HCT116 (cell line): ENCODE measurements around the gene HARS2. TPM values are rescaled to one million over a fixed set of nuclear protein-coding genes. Genes with fewer than 3 reads are reported as not detected.
"Not testable (repeated sequence)": the region's sequence is repeated elsewhere in the genome, so short reads cannot be mapped to it uniquely, and the experiment has no call there.

Experiments used
- ATAC-seq: fragments of 200-7000 bp; cut with Tn5 transposase; 2 replicates; pipeline ENCODE4 v1.9.1; 2020; ENCODE audit warnings: mild to moderate bottlenecking, moderate library complexity
- BruUV-seq: library from RNA; stranded (reverse); fragments of 400-500 nt; replicated peaks from 2 replicates; lab custom pipeline; 2021; lab: Mats Ljungman, UMichigan
- CTCF ChIA-PET: fragments of 300-600 bp; sonication (Branson Sonifier 250); formaldehyde crosslinking; loops from one replicate; lab custom pipeline; 2021; ENCODE audit warnings: antibody characterized with exemption; lab: Charles Lee
- POLR2A ChIA-PET: fragments of 300-600, 350-600 bp; sonication (Branson Sonifier 250); formaldehyde crosslinking; loops from one replicate; lab custom pipeline; 2021; ENCODE audit warnings: antibody characterized with exemption; lab: Charles Lee
- RAD21 ChIA-PET, 2 experiments: fragments of 300-600 bp; sonication (Branson Sonifier 250); formaldehyde crosslinking; loops; one replicate each; lab custom pipeline; 2023; ENCODE audit warnings: low total read pairs in 2 of 2; ENCODE audit not compliant: uncharacterized antibody in 2 of 2, unreplicated experiment in 2 of 2, low non-redundant PET in 1 of 2; lab: Charles Lee
- DNase-seq: peaks from one replicate; pipeline ENCODE4 v3.0.0-alpha.2; 2010; ENCODE audit warnings: low read depth, low spot score
- H2AFZ ChIP-seq: fragments of 200-600 bp; shearing (Covaris generic), sonication (generic); 2 replicates; pipeline ENCODE4 v1.6.1; 2017; ENCODE audit warnings: low read depth, mixed run types, mixed read lengths, antibody characterized with exemption, low read length; ENCODE audit not compliant: poor library complexity, severe bottlenecking
- H3K27ac ChIP-seq: 2 replicates; pipeline ENCODE4 v1.5.1; 2012; ENCODE audit warnings: low read depth, low read length
- H3K27me3 ChIP-seq: fragments of 200-600 bp; sonication (generic); 2 replicates; pipeline ENCODE4 v1.6.1; 2016; ENCODE audit warnings: mixed run types, low read length, mixed read lengths; ENCODE audit not compliant: insufficient read depth
- H3K36me3 ChIP-seq, 2 experiments: fragments of 200-500 bp in 1 of 2; fragments of 200-600 bp in 1 of 2; sonication (Bioruptor generic) in 1 of 2; sonication (generic) in 1 of 2; 2 replicates each; pipeline versions ENCODE4 v1.5.1 to v1.6.1; 2014 to 2016; ENCODE audit warnings: low read length in 2 of 2, inconsistent platforms in 1 of 2, mixed read lengths in 1 of 2, mixed run types in 1 of 2; ENCODE audit not compliant: insufficient read depth in 2 of 2, control insufficient read depth in 1 of 2
- H3K4me1 ChIP-seq, 2 experiments: fragments of 200-600 bp in 1 of 2; sonication (generic) in 1 of 2; 2 replicates each; pipeline versions ENCODE4 v1.5.1 to v1.6.1; 2012 to 2017; ENCODE audit warnings: low read length in 2 of 2, inconsistent platforms in 1 of 2, mild to moderate bottlenecking in 1 of 2, mixed read lengths in 1 of 2, mixed run types in 1 of 2, moderate library complexity in 1 of 2; ENCODE audit not compliant: insufficient read depth in 2 of 2, control insufficient read depth in 1 of 2
- H3K4me2 ChIP-seq: fragments of 200-600 bp; sonication (generic); 2 replicates; pipeline ENCODE4 v1.6.1; 2017; ENCODE audit warnings: mixed run types, low read length, mixed read lengths
- H3K4me3 ChIP-seq, 2 experiments: fragments of 200-600 bp in 1 of 2; sonication (generic) in 1 of 2; replicated peaks in 1 of 2; 2 replicates each; pipeline ENCODE4 v1.5.1; 2011 to 2016; ENCODE audit warnings: low read length in 2 of 2, control low read depth in 1 of 2, low read depth in 1 of 2, mild to moderate bottlenecking in 1 of 2, mixed read lengths in 1 of 2, mixed run types in 1 of 2
- H3K79me2 ChIP-seq: fragments of 200-600 bp; sonication (generic); 2 replicates; pipeline ENCODE4 v1.6.1; 2017; ENCODE audit warnings: mild to moderate bottlenecking, mixed run types, low read length, moderate library complexity, mixed read lengths; ENCODE audit not compliant: insufficient read depth
- H3K9ac ChIP-seq: fragments of 200-600 bp; sonication (generic); 2 replicates; pipeline ENCODE4 v1.6.1; 2016; ENCODE audit warnings: low read length, mixed read lengths
- H3K9me2 ChIP-seq: fragments of 200-600 bp; sonication (generic), shearing (Covaris generic); 2 replicates; pipeline ENCODE4 v1.6.1; 2017; ENCODE audit warnings: mixed run types, mild to moderate bottlenecking, moderate library complexity; ENCODE audit not compliant: insufficient read depth
- H3K9me3 ChIP-seq, 2 experiments: fragments of 200-500 bp in 1 of 2; fragments of 200-600 bp in 1 of 2; sonication (Bioruptor generic) in 1 of 2; sonication (generic) in 1 of 2; 2 replicates each; pipeline ENCODE4 v1.6.1; 2014 to 2017; ENCODE audit warnings: low read length in 2 of 2, mixed read lengths in 2 of 2, inconsistent platforms in 1 of 2, low read depth in 1 of 2, mild to moderate bottlenecking in 1 of 2, mixed run types in 1 of 2, moderate library complexity in 1 of 2; ENCODE audit not compliant: control insufficient read depth in 1 of 2, insufficient read depth in 1 of 2
- H4K20me1 ChIP-seq: fragments of 200-600 bp; sonication (generic), shearing (Covaris generic); 2 replicates; pipeline ENCODE4 v1.6.1; 2017; ENCODE audit warnings: mixed run types, mild to moderate bottlenecking, moderate library complexity; ENCODE audit not compliant: insufficient read depth
- POLR2A ChIP-seq: IDR thresholded peaks from 2 replicates; pipeline ENCODE4 v1.7.0; 2011; ENCODE audit warnings: borderline replicate concordance; ENCODE audit not compliant: insufficient read depth, insufficient read length; ENCODE audit errors: extremely low read depth
- POLR2AphosphoS5 ChIP-seq: IDR thresholded peaks from 2 replicates; pipeline ENCODE4 v1.6.1; 2011; ENCODE audit warnings: mild to moderate bottlenecking, low read depth, low read length, moderate library complexity
- ZFX ChIP-seq: fragments of 450-650 bp; IDR thresholded peaks from 2 replicates; pipeline ENCODE4 v1.6.1; 2017
- intact Hi-C: fragments of 100-400 bp; cut with micrococcal nuclease; formaldehyde crosslinking; loops from 2 replicates; pipeline ENCODE4 v1.10.0; 2022
- total RNA-seq: library from RNA; stranded (reverse); gene quantifications from one replicate; pipeline ENCODE4 v1.2.1, GENCODE V29; 2021; ENCODE audit not compliant: unreplicated experiment

The HARS2 gene
- total RNA-seq, 1 experiment from 2014 or later, result 38.8 TPM

DNA sequence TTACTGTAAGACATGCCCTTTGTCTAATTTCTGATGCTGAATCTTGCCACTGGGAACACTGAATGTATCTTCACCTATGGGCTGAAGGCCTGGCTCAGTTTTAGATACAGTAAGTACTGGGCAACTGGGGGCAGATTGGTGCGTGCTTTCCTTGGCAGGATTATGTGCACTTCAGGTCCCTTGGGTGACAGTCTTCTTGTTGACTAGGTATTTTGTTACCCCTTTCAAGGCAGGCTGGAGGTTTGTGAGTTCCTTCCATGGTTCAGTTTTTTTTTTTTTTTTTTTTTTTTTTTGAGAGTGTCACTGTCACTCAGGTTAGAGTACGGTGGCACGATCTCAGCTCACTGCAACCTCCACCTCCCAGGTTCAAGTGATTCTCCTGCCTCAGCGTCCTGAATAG is 16.6 kb downstream of the HARS2 start:
- no peak for ATAC-seq
- POLR2A ChIA-PET, result interaction anchor here (0.7 kb wide), 1 partner anchor 18 kb away, joined by 4 read pairs; no protein-coding TSS in a partner anchor
- H3K4me2 ChIP-seq, result no peak overlapping the region
- H3K9me3 ChIP-seq, result no peaks in the 10 kb centered on the region
- no peak overlapping the region for H3K4me3 ChIP-seq
- no peak overlapping the region for H3K27ac ChIP-seq
- CTCF ChIA-PET, result no interaction called here
- H3K9me2 ChIP-seq, result no peaks in the 10 kb centered on the region
- H4K20me1 ChIP-seq, result no peaks in the 10 kb centered on the region
- H3K79me2 ChIP-seq, result no peaks in the 10 kb centered on the region; the same call in 1 of the 2 replicates
- intact Hi-C loops, result no loop called here
- no peak for DNase-seq
- H2AFZ ChIP-seq, result no peak overlapping the region
- H3K27me3 ChIP-seq, result no peaks in the 10 kb centered on the region
- no TSS peak for BruUV-seq
- H3K9ac ChIP-seq, result no peak overlapping the region
- H3K4me1 ChIP-seq, result peaks cover 14 to 38% of the 10 kb centered on the region in 2 experiments
- TF ChIP-seq POLR2AphosphoS5, result no peak
- no peak for TF ChIP-seq POLR2A
- no peak for TF ChIP-seq ZFX
- RAD21 ChIA-PET, result no interaction called here
- H3K36me3 ChIP-seq, result peaks cover 27 to 41% of the 10 kb centered on the region in 2 experiments

- CTCF ChIA-PET, POLR2A ChIA-PET, H4K20me1 ChIP-seq: not testable (repeated sequence)
These were observed 17.5 kb downstream of the HARS2 start for GRCh38 chr5:140708787-140709186.

More at GRCh38 chr5:140708787-140709186, 17.5 kb downstream of the HARS2 start:
- RAD21 ChIA-PET, H3K9me2 ChIP-seq, H3K9me3 ChIP-seq, H3K27me3 ChIP-seq, DNase-seq, H3K4me2 ChIP-seq, H3K9ac ChIP-seq, ATAC-seq, H3K4me3 ChIP-seq, H3K79me2 ChIP-seq, BruUV-seq, H3K27ac ChIP-seq, H2AFZ ChIP-seq: not testable (repeated sequence)
- H3K4me1 ChIP-seq, result peaks cover 14 to 38% of the 10 kb centered on the region in 2 experiments
- H3K36me3 ChIP-seq, result peaks cover 20 to 33% of the 10 kb centered on the region in 2 experiments
- intact Hi-C loops, result loop anchor here (1.0 kb wide), 1 partner anchor 8 kb away; the partner anchor contains the start of gene ZMAT2
